Measurements from ENCODE around the gene BTBD7.

BTBD7 gene

DNA sequence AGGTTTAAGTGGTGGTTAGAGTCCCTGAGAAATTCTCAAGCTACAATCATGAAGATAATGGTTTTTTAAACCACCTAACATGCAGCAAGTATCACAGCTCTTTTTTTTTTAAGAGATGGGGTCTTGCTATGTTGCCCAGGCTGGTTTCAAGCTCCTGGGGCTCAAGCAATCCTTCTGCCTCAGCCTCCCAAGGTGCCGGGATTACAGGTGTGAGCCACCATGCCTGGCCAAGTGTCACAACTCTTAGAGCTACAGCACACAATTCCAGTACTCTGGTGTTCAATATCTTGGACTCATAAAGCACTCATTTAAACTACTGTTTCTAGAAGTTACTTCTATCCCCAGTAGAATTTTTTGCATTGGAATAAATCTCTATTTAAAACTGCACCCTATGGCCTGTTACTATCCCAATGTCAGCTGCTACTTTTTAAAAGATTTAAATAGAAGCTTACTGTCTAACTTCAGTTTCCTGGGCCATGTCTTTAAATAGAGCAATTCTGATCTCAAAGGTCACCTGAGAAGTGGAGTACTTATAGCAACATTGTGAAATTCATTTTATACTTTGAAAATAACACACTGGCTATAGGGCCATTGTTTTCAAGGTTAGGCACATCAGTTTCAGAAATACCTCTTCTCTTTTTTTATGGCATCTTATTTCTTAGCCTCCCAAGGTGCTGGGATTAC lies 137.4 kb downstream of the BTBD7 start:
- no peak for DNase-seq (ENCODE audit: low read depth)
